ENCODE measurements around the gene GPR65.

Gene GPR65

GRCh38 chr14:88003425-88003824 lies 1.5 kb upstream of the GPR65 start:
- no peak for DNase-seq (ENCODE audit: low spot score)

DNA sequence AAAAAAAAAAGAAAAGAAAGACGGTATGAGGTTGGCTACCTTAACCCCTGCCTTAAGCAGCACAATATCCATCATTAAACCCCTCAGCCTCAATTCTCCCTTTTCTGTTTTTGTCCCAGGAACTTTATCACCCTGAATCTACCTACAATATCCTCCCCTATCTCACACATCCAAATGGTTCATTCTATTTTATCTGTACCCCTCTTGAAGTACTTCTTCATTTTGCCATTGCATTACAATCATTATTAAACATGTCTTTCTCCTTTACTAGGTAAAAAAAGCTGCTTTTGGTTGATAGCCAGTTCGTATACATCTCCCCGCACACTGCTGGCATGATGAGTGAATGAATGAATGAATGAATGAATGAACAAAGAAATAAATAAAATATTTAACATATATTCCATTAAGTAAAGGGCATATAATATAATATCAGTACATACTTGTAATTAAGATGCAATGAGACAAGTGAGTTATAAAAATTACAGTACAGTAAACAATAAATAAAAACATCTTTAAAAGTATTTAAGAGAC lies 364 bp upstream of the GPR65 start:
- no peak for DNase-seq (ENCODE audit: low spot score)

GRCh38 chr14:88005978-88006851 lies 1.3 kb downstream of the GPR65 start:
- DNase-seq (ENCODE audit: low spot score): no peak

GRCh38 chr14:88007608-88008007 lies 2.7 kb downstream of the GPR65 start:
- no peak for DNase-seq (ENCODE audit: low spot score)

- no peak for DNase-seq (ENCODE audit: low spot score)
These were observed 3.3 kb downstream of the GPR65 start for GRCh38 chr14:88008039-88008742.

GRCh38 chr14:88009486-88009885 lies 4.6 kb downstream of the GPR65 start:
- no peak for DNase-seq (ENCODE audit: low spot score)

DNA sequence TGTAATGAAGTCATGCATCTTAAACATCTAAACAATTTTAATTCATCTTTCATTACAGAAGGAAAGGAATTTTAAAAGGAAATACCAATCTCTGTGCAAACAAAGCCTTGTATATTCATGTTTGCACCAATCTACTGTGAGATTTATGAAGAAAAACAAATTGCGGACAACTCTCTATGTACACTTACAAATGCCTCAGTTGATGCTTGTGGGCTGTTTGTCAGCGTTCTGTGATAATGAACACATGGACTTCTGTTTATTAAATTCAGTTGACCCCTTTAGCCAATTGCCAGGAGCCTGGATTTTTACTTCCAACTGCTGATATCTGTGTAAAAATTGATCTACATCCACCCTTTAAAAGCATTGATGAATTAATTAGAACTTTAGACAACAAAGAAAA lies 5.4 kb downstream of the GPR65 start:
- DNase-seq (ENCODE audit: low spot score): no peak

DNA sequence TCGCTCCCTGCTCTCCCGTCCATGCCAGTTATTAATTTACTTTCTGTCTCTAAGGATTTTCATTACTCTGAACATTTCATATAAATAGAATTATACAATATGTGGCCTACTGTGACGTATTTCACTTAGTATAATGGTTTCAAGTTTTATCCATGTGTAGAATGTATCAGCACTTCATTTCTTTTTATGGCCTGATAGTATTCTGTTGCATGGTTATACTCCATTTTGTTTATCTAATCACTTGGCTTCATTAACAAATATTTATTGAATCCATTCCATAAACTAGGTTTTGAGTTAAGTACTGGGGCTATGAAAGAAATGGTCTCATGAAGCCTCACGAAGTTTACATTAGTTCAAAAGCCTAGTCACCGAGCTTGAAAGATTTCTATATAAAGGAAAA lies 7.6 kb downstream of the GPR65 start:
- no peak for DNase-seq (ENCODE audit: low spot score)

DNA sequence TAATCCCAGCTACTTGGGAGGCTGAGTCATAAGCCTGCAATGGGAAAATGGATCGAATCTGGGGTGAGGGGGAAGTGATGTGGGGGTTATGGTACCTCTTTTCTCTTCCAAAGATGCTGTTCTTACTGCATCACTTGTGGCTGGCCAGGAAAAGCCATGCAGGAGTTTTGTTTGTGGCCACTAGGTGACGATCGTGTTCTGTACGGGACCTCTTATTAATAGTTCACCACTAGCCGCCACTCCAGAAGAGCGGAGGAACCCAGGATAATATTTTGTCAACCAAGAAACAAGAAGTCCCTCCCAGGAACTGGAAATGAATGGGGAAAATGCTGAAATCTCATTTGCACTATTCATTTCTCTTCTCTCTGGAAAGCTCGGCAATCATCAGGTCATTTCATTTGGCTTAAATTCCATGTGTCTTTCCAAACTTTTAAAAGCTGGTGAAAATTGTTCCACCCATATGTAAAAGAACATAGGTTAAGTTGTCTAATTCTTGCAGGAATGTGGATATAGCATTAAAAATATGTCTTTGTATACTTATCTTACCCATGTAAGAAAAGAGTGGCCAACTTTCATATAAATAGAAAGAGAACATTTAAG lies 8.9 kb downstream of the GPR65 start:
- peak; percentile 71 for DNase-seq (ENCODE audit: low spot score)

DNA sequence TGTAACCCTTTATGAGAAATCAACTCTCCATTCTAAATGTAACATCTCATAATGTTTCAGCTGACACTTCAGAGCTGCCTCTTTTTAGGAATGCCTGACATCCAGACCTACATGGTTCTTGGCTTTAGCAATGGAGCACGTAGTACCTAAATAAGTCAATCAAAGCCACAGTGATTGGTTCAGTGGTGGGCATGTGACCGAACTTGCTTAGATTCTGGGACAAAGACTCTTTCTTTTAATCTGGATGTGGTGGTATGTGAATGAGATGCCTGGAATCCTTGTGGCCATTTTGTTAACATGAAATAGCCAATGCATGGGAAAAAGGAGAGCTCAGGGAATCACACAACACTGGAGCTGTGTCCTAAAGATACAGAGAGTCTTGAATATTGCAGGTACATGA lies 11.8 kb downstream of the GPR65 start:
- no peak for DNase-seq (ENCODE audit: low spot score)

GRCh38 chr14:88017535-88017934 lies 12.6 kb downstream of the GPR65 start:
- no peak for DNase-seq (ENCODE audit: low spot score)

DNA sequence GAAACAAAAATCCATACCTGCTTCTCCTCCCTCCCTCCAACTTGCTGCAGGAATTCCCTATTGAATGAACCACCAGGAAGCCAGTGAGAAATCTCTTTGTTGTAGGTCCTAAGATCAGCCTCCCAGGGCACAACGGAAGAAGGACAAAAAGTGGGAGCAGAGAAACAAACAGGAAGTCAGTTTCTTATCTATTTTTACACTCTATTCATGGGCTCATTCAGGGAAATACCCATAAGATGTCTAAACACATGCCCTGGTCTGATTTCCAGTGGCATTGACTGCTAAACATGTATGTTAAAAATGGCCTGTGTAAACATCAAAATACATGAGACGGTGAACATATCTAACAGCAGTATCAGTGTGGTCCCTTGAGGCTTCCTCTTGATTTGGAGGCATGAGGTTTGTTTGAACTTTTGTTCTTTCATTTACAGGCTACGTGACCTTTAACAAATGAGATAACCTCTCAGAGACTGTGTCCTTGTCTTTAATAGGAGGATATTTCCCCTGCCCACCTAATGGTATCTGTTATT lies 18.8 kb downstream of the GPR65 start:
- no peak for DNase-seq (ENCODE audit: low spot score)

GRCh38 chr14:88024252-88025086 lies 19.5 kb downstream of the GPR65 start:
- peak; percentile 80 for DNase-seq (ENCODE audit: low spot score)

DNA sequence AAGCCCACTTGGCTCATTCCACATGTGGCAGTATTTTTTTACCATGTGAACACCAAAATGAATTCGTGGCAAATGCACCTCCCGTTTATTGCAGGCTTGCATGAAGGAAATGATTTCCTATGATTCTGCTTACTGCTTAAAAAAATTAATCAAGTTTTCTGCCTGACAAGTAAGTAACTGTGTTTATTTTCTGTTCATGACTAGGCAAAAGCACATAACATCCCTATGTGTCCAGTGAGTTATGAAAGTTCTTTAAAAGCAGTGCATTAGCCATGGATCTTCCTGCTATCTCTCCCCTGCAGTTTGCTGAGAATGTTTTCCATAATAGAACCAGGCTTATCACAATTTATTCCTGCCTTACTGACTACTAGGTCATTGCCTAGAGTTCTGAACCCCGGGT lies 20.4 kb downstream of the GPR65 start:
- DNase-seq (ENCODE audit: low spot score): no peak

GRCh38 chr14:88026890-88027289 lies 22.0 kb downstream of the GPR65 start:
- DNase-seq (ENCODE audit: low spot score): no peak

DNA sequence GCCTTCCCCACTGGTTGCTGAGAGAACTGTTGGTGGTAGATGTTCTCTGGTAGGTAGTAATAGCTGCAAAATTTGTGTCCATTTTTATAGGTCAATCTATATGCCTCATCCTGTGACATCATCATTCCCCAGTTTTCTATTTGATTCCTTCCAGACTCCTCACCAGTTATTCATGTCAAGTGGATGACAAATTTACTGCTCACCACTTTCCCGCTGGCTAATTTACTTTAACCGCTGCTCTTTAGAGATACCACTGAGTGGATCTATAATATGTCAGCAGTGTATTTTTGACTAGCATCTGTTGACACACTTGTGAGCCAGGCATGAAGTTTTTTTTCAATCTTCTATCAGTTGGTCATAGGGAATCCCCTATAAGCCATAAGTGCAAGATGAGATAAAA lies 24.6 kb downstream of the GPR65 start:
- peak; percentile 6 for DNase-seq (ENCODE audit: low spot score)

- no peak for DNase-seq (ENCODE audit: low spot score)
These were observed 25.1 kb downstream of the GPR65 start for GRCh38 chr14:88030079-88030478.

DNA sequence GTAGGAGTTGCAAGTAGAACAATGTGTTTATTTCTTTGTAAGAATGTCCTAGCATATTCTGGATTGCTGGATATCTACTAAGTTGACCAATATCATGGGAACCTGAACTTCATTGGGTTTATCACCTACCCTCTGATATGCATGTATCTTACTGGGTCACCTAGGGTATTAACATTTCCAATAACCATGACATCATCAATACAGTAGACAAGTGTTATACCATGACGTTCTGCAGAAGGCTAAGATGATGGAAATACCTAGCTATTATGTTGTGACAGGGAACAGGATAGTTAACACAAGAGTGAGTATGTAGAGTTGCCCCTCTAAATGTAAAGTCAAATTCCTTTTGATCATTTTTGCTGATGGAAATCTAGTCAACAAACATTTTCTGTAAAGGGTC lies 26.0 kb downstream of the GPR65 start:
- no peak for DNase-seq (ENCODE audit: low spot score)

GRCh38 chr14:88032373-88032772 lies 27.4 kb downstream of the GPR65 start:
- DNase-seq (ENCODE audit: low spot score): no peak

DNA sequence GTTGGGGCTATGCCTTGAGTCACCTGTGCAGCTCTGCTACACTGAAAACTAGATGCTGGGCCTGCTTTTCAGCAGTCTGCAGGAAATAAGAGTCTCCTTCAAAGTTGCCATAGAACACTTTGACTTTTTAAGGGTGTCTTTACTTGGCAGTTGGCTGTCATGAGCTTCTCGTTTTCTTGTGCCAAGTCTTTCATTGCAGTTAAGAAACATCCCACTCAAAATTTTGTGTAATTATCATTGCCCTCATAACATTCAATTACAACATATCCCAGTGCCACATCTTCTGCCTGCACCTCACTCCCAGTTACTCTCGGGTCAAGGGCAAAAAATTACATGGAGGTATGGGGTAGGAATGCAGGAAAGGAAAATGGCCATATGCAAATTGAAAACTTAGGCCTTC lies 29.1 kb downstream of the GPR65 start:
- no peak for DNase-seq (ENCODE audit: low spot score)

- DNase-seq (ENCODE audit: low spot score): no peak
These were observed 31.5 kb downstream of the GPR65 start for GRCh38 chr14:88036422-88036821.

All from SK-N-DZ (cell line).